ENCODE results near the gene GNE.
"Not testable (repeated sequence)": the region's sequence is repeated elsewhere in the genome, so short reads cannot be mapped to it uniquely, and the experiment has no call there.

The GNE gene

GRCh38 chr9:36258208-36258995, at the start of gene GNE:
Gene GNE, minus strand, starts transcription at chr9:36258448. Its CDS starts 9,093 bp downstream, at chr9:36249355.
- no peak for DNase-seq

- no peak for DNase-seq
Measured at GRCh38 chr9:36306471-36307306, 48.4 kb upstream of the GNE start.

- not testable (repeated sequence) for DNase-seq
Measured at GRCh38 chr9:36304366-36304765, 46.1 kb upstream of the GNE start.

- DNase-seq: no peak
Measured at GRCh38 chr9:36301227-36301626, 43.0 kb upstream of the GNE start.

- no peak for DNase-seq
Measured at GRCh38 chr9:36298566-36298965, 40.3 kb upstream of the GNE start.

GRCh38 chr9:36297798-36298197, 39.5 kb upstream of the GNE start:
- no peak for DNase-seq

- not testable (repeated sequence) for DNase-seq
Measured at GRCh38 chr9:36294996-36295395, 36.7 kb upstream of the GNE start.

- no peak for DNase-seq
Measured at GRCh38 chr9:36293918-36294317, 35.7 kb upstream of the GNE start.

- DNase-seq: no peak
Measured at GRCh38 chr9:36293171-36293570, 34.9 kb upstream of the GNE start.

- no peak for DNase-seq
Measured at GRCh38 chr9:36292641-36293040, 34.4 kb upstream of the GNE start.

- DNase-seq: no peak
Measured at GRCh38 chr9:36290996-36291395, 32.7 kb upstream of the GNE start.

- DNase-seq: no peak
Measured at GRCh38 chr9:36289836-36290435, 31.7 kb upstream of the GNE start.

- no peak for DNase-seq
Measured at GRCh38 chr9:36288070-36288469, 29.8 kb upstream of the GNE start.

GRCh38 chr9:36286388-36286787, 28.1 kb upstream of the GNE start:
- no peak for DNase-seq

- no peak for DNase-seq
Measured at GRCh38 chr9:36284226-36284625, 26.0 kb upstream of the GNE start.

GRCh38 chr9:36282275-36282674, 24.0 kb upstream of the GNE start:
- DNase-seq: no peak

GRCh38 chr9:36280989-36281388, 22.7 kb upstream of the GNE start:
- DNase-seq: no peak

GRCh38 chr9:36278243-36278642, 20.0 kb upstream of the GNE start:
- no peak for DNase-seq

- DNase-seq: no peak
Measured at GRCh38 chr9:36276781-36277181, 18.5 kb upstream of the GNE start.

- DNase-seq: no peak
Measured at GRCh38 chr9:36276254-36276653, 18.0 kb upstream of the GNE start.

- no peak for DNase-seq
Measured at GRCh38 chr9:36275060-36275459, 16.8 kb upstream of the GNE start.

GRCh38 chr9:36273354-36273753, 15.1 kb upstream of the GNE start:
- DNase-seq: not testable (repeated sequence)

GRCh38 chr9:36268007-36268427, 9.8 kb upstream of the GNE start:
- DNase-seq: no peak

GRCh38 chr9:36264896-36265295, 6.6 kb upstream of the GNE start:
- no peak for DNase-seq
